OCI-LY7 (cell line): ENCODE data around the gene SLC6A18.

ENCODE experiments used
- CTCF ChIP-seq: fragments of 200-600 bp; sonication (generic); conservative IDR thresholded peaks from 2 replicates; pipeline ENCODE4 v1.5.1; 2014; ENCODE audit warnings: mild to moderate bottlenecking, antibody characterized with exemption, low read length, moderate library complexity, mixed read lengths
- EZH2phosphoT487 ChIP-seq: fragments of 200-600 bp; sonication (generic); IDR thresholded peaks from 2 replicates; pipeline ENCODE4 v1.6.1; 2018; ENCODE audit warnings: low read depth, borderline replicate concordance, mild to moderate bottlenecking, mixed run types, antibody characterized with exemption, low read length, moderate library complexity, mixed read lengths

GRCh38 chr5:1240496-1241260 lies 15.5 kb downstream of the SLC6A18 start:
- no peak for TF ChIP-seq CTCF
- TF ChIP-seq EZH2phosphoT487, result no peak
